Measurements from ENCODE around the gene GREM2. TPM values are rescaled to one million over a fixed set of nuclear protein-coding genes. Genes with fewer than 3 reads are reported as not detected.

Gene GREM2
- polyA plus RNA-seq, 1 donor from 2014 or later: 0.85 TPM

- Histone ChIP-seq H3K4me3 (ENCODE audit: low read length) (no peak overlapping the region), H3K9me3 (ENCODE audit: low read length) (no peaks in the 10 kb centered on the region), H3K9me2 (ENCODE audit: insufficient read depth, low read length) (no peaks in the 10 kb centered on the region), H3K27ac (ENCODE audit: low read length) (no peak overlapping the region), H3K36me3 (ENCODE audit: insufficient read depth, low read length) (no peaks in the 10 kb centered on the region), H4K20me1 (ENCODE audit: insufficient read depth) (no peaks in the 10 kb centered on the region), H3K27me3 (ENCODE audit: insufficient read depth, low read depth, low read length) (no peaks in the 10 kb centered on the region), H2AFZ (ENCODE audit: low read depth, low read length) (no peak overlapping the region), H3K9ac (ENCODE audit: low read length) (no peak overlapping the region), H3K79me2 (replicated peaks; ENCODE audit: insufficient read depth, low read length) (no peaks in the 10 kb centered on the region), H3F3A (ENCODE audit: insufficient read depth, low read length, poor library complexity, severe bottlenecking) (no peaks in the 10 kb centered on the region), H3K4me2 (ENCODE audit: low read length) (no peak overlapping the region)
- TF ChIP-seq POLR2AphosphoS5 (IDR thresholded peaks at IDR 0.05) (no peak), CTCF (IDR thresholded peaks at IDR 0.05; ENCODE audit: poor library complexity, severe bottlenecking) (no peak), REST (IDR thresholded peaks at IDR 0.05; ENCODE audit: borderline replicate concordance) (no peak), EZH2 (IDR thresholded peaks at IDR 0.05; ENCODE audit: borderline replicate concordance, insufficient read depth, low read length, poor library complexity, severe bottlenecking) (no peak)
Observed at GRCh38 chr1:240575981-240576662, 35.8 kb downstream of the GREM2 start.

- H3K27me3 ChIP-seq (ENCODE audit: insufficient read depth, low read depth, low read length): no peaks in the 10 kb centered on the region
Observed at GRCh38 chr1:240572328-240572727, 39.6 kb downstream of the GREM2 start.

More at GRCh38 chr1:240572328-240572727, 39.6 kb downstream of the GREM2 start:
- Histone ChIP-seq H3K36me3 (ENCODE audit: insufficient read depth, low read length) (no peaks in the 10 kb centered on the region), H3K9me2 (ENCODE audit: insufficient read depth, low read length) (no peaks in the 10 kb centered on the region), H3K79me2 (replicated peaks; ENCODE audit: insufficient read depth, low read length) (no peaks in the 10 kb centered on the region), H4K20me1 (ENCODE audit: insufficient read depth) (no peaks in the 10 kb centered on the region), H2AFZ (ENCODE audit: low read depth, low read length) (no peak overlapping the region), H3K4me2 (ENCODE audit: low read length) (no peak overlapping the region), H3K4me3 (ENCODE audit: low read length) (no peak overlapping the region), H3K27ac (ENCODE audit: low read length) (no peak overlapping the region), H3F3A (ENCODE audit: insufficient read depth, low read length, poor library complexity, severe bottlenecking) (no peaks in the 10 kb centered on the region), H3K9me3 (ENCODE audit: low read length) (no peaks in the 10 kb centered on the region), H3K9ac (ENCODE audit: low read length) (no peak overlapping the region)
- TF ChIP-seq MXI1 (conservative IDR thresholded peaks at IDR 0.05; ENCODE audit: poor library complexity, severe bottlenecking) (no peak), RAD21 (conservative IDR thresholded peaks at IDR 0.05) (no peak), SMC3 (conservative IDR thresholded peaks at IDR 0.05; ENCODE audit: poor library complexity) (no peak), CTCF (IDR thresholded peaks at IDR 0.05; ENCODE audit: poor library complexity, severe bottlenecking) (no peak), TAF1 (IDR thresholded peaks at IDR 0.05; ENCODE audit: low read depth) (no peak), EP300 (conservative IDR thresholded peaks at IDR 0.05; ENCODE audit: poor library complexity, severe bottlenecking) (no peak), REST (IDR thresholded peaks at IDR 0.05; ENCODE audit: borderline replicate concordance) (no peak), POLR2AphosphoS5 (IDR thresholded peaks at IDR 0.05) (no peak), EZH2 (IDR thresholded peaks at IDR 0.05; ENCODE audit: borderline replicate concordance, insufficient read depth, low read length, poor library complexity, severe bottlenecking) (no peak)
